Adrenal gland (tissue), 5 donors: ENCODE results near the gene CCDC74A.

Source experiments
- POLR2A ChIP-seq, 2 donors: fragments of 450-650 bp; IDR thresholded peaks; one replicate each; pipeline ENCODE4 v1.6.1; 2017; ENCODE audit warnings: antibody characterized with exemption in 2 of 2, mild to moderate bottlenecking in 2 of 2, moderate library complexity in 1 of 2
- TF ChIP-seq, protein P1 (sequence below), 6 experiments: fragments of 450-650 bp in 4 of 6; fragments of 200-600 bp in 2 of 6; sonication (generic) in 1 of 6; IDR thresholded peaks; 1 replicate in 5 of 6; 2 replicates in 1 of 6; pipeline versions ENCODE4 v1.5.1 to v1.8.0; 2016 to 2021; ENCODE audit warnings: antibody characterized with exemption in 6 of 6, mild to moderate bottlenecking in 2 of 6, moderate library complexity in 1 of 6
- donor health status: DM: no; HTN: no; CAD: no.

- TF ChIP-seq, protein P1, sequence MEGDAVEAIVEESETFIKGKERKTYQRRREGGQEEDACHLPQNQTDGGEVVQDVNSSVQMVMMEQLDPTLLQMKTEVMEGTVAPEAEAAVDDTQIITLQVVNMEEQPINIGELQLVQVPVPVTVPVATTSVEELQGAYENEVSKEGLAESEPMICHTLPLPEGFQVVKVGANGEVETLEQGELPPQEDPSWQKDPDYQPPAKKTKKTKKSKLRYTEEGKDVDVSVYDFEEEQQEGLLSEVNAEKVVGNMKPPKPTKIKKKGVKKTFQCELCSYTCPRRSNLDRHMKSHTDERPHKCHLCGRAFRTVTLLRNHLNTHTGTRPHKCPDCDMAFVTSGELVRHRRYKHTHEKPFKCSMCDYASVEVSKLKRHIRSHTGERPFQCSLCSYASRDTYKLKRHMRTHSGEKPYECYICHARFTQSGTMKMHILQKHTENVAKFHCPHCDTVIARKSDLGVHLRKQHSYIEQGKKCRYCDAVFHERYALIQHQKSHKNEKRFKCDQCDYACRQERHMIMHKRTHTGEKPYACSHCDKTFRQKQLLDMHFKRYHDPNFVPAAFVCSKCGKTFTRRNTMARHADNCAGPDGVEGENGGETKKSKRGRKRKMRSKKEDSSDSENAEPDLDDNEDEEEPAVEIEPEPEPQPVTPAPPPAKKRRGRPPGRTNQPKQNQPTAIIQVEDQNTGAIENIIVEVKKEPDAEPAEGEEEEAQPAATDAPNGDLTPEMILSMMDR (IDR thresholded peaks at IDR 0.05), result no peak
- TF ChIP-seq POLR2A (IDR thresholded peaks at IDR 0.05), result no peak
These were observed 11.7 kb upstream of the CCDC74A start for GRCh38 chr2:131516011-131516410.
